Measurements from ENCODE around the gene TIGD6.

The TIGD6 gene

DNA sequence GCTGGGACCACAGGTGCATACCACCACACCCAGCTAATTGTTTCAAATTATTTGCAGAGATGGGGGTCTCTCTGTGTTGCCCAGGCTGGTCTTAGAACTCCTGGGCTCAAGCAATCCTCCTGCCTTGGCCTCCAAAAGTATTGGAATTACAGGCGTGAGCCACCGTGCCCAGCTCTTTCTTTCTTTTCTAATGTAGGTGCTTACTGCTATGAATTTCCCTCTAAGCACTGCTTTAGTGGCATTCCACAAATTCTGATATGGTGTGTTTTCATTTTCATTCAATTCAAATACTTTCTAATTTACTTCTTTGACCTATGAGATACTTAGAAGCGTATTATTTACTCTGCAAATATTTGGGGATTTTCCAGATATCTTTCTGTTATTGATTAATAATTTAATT, 15.0 kb upstream of the TIGD6 start:
- DNase-seq = no peak

DNA sequence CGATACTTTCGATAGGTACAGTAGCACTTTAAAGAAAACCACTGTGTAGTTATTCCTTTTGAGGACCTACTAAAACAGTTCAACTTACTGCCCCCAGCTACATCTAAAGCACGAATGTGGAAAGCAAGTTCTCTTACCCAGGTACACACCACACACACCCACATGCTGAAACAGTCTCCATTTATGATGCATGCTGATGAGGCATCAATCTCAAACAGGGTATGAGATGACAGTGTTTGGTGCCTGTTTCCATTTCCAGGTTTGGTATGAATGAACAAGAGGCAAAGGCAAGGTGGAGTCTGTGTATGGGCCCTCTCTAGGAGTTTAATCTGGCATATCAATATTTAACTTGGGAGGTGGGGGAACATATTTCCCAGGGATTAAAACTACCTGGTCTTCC, 14.0 kb upstream of the TIGD6 start:
- DNase-seq = no peak

DNA sequence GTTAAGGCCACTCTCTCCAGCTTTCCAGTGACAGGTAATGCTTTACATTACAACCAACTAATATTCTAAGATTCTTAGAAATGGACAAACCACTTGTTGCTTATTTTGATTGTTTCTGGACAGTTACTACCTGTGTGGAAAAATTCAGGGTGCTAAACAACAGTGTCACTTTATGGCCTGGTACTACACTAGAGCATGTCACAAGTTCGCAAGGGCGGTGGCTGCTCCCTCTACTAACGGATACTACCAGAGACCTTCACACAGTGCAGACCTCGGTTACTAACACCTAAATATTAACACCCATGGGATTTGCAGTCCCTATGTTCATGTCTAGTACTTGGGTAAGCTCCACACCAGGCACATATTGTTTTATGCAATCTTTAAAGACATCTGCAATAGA, 13.5 kb upstream of the TIGD6 start:
- DNase-seq = no peak

DNA sequence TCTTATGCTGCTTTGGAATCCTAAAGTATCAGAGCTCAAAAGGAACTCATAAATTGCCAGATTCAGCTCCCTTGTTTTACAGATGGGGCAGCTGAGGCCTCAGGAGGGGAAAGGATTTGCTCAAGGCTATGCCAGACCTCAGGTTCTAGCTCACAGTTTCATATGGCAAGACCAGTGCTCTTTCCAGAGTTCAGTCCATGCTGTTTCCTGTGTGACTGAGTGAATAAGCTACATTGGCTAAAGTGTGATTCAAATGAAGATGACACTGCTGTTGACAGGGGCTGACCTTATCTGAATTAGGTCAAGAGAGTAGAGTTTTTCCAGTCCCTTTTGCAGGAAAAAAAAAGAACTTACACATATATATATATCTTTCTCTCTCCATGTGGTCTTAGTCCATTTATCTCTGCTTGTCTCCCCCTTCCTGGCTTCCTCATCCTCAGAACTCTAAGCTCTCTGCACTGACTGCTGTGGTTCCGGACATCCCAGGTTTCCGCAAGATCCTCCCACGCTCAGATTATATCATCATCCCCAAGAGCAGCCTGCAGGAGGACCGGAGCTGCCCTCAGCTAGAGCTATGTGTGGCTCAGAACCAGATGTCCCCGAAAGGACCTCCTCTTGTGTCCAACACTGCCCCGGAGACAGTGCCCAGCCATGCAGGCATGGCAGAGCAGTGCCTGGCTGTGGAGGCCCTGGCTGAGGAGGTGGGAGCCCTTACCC, 9.4 kb upstream of the TIGD6 start:
- no peak for DNase-seq

DNA sequence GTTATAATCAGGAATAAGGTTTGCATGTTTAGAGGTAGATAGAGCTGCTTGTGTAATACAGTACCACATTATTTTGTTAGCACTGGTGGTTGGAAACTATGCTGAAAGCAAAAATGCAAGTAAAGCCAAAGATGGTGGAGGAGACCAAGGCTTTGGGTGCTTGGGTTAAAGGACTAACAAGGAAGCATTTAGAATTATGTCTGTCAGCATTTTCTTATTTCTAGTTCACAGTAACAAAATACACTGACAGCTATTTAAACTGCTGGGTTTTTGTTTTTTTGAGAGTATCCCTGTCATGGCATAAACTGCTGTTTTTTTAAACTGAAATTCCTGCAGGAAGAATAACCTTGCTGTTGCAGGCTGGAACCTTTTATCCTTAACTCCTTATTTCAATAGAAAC, 6.6 kb upstream of the TIGD6 start:
- no peak for DNase-seq

DNA sequence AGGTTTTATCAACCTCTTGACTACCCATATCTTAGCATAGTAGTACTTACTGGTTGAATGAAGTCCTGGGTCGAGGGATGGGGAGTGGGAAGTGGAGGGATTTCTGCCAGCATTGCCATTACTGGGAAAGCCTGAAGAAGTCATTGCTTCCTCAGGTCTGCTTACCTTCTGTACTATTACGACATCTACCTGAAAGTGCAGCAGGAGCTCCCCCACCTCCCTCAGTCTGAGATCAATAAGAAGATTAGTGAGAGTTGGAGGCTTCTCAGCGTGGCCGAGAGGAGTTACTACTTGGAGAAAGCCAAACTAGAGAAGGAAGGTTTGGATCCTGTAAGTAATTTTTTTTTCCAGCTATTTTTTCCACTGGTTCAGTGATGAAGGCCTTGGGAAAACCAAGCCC, 5.9 kb upstream of the TIGD6 start:
- no peak for DNase-seq

DNA sequence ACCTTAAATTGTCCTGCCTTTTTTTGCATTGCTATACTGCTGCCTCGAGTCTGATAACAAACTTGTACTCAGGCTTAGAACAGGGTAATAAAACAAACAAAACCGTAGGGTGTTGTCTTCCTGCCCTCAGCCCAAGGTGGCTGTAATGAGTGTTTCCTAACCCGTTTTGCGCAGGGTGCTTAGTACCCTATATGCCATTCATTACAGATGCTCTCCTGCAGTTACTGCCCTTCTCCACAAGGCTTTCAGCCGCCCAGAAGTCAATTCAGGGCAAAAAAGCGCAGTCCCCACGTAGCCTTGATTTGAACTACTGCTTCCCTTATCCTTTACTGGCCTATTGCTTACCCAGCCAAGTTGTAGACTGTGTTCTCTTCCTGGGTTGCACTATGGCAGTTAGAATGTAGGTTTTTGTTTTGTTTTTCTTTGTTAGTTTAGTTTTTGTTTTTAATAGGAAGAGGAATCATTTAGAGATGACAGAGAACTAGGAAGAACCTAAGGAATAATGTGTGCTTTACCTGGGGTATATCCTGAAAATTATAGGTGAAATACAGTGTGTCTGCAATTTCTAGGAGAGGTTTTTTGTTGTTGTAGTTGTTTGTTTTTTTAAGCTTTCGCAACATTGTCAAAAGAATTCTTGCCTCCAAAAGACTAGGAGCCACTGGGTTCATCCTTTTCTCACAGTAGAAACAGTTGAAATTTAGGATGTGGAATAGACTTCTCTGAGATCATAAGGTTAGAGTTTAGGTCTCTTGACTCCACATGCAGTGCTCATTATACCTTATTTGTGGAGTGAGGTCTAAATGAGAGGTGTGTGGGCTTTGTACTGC, 1.4 kb upstream of the TIGD6 start:
- DNase-seq = peak; percentile 37

DNA sequence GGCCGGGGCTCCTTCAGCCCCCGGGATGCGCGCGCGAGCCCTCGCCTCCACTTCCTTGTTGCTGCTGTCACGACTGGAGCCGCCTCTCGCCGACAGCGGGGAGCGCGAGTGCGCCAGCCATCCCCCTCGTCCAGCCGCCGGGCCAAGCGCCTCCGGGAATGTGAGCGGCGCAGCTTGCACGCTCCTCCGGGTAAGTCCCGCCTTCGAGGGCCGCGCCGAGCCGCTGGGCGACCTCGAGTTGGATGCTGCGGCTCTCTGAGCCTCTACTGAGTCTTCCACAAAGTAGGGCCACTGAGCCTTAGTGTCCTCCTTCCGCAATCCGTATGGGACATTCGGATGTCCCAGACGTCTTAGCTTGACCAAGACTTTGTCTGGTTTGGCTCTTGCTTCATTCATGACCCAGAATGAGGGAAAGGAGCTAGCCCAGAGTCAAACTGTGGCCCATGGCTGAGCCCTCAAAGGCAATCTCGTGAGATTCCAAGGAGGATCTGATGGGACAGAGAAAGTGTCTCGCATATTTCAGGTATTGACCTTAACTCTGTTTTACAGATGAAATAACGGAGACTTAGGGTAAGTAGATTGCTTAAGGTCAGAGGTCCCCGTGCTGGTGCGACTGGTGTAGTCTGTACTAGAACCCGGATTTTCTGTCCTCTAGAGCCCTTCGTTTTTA, 671 bp upstream of the TIGD6 start:
- no peak for DNase-seq

DNA sequence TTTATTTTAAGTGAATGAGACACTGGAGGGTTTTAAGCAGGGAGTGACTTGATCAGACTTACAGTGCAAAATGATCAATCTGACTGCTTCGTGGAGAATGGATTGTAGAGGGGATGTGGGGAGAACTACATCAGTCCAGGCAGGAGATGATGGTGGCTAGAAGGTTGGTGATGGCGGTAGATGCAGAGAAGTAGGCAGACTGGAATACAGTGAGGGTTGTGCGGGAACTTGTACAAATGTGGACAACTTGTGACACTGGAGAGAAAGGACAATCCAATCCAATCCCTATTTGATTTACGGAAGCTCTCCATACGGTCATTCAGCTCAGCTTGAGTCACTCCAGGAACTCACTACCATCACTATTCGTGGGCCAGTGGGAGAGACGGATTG, 593 bp downstream of the TIGD6 start:
- no peak for DNase-seq

DNA sequence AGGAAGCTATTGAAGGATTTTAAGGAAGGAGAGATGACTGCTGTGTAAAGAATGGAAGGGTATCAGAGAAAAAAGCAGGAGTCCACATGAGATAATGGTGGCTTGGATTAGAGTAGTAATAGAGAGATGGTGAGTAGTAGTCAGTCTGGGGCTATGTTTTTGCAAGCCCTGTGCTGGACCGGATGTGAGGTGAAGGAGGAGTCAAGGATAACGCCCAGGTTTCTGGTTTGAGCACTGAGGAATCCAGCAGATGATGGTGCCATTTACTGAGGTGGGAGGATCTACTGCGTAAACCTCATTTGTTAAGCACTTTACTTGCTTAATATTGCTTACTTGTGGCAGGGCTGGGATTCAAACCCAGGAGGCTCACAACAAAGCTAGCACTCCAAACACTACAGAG, 1.1 kb downstream of the TIGD6 start:
- no peak for DNase-seq

DNA sequence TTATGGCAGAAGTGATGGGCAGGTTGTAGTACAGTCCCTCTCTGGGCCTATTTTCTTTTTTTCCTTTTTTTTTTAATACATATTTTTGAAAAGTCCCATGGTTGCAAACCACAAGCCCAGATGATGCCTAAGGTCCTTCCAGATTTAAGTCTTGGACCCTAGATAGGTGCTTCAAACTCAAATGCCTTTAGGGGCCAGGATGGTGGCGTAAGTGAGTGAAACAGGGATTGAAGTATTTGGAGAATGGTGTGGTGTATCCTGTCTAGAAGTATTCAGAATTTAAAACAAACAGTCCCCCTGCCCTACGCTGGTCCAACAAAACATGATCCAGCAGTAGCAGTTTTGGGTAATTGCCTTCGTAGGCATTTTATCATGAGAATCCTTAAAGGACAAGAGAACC, 2.2 kb downstream of the TIGD6 start:
- no peak for DNase-seq

DNA sequence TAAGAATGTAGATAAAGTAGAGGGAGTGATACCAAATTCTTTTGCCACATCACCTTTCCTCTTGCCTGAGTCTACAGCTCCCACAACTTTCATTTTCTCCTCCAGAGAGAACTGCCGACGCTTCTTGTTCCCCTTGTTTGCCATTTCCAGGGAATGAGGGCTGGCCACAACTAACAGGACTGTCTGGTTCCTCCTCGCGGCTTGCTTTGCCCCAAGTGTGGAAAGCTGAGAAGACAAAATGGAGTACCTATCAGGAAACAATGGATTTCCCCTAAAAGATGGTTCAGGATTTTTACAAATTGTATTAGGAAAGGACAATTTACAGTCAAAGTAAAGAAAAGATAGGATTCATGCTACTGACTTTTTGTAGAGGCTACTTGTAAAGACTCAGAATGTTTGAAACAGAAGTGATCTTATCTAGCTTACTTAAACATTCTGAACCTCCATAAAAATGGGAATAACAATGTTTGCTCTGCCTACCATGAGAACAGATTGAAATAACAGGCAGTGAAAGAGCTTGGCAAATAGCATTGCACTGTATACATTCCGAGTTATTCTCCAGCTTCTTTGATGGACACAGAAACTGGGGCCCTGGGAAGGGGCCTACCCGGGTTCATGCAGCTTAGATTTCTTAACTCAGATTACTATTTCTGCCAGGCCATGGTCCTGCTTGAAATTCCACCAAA, 4.1 kb downstream of the TIGD6 start:
- no peak for DNase-seq

DNA sequence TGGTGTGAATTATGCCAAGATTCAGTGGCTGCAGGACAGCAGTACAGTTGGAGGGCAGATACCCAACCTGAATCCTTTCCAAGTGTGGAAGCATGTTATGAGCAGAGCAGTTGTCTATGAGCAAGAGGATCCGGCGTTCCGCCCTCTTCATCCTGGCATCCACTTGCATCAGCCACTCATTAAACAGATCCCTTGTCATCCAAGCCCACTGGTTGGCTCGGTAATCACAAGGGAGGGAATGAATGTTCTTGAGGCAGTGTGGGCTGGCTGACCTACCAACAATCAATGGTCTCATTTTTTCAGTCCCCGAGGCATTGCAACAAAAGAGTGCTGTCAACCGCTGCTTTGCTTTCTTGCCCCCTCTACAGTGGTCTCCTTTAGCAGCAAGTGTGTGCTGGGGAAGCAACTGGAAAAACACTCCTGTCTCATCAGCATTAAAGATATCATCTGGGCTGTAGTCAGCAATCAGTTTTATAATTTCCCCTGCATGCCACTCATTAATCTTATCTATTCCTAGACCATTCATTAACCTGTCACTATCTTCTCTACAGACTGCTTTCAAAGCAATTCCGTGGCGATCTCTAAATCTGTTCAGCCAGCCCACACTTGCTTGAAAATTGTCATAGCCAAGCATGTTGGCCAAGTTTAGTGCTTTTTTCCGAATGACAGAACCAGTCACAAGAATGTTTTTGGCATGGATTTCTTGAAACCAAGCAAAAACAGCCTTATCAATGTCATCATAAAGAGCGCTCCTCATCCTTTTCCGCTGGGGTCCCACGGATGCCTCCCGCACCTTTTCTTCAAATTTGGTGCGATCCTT, 4.9 kb downstream of the TIGD6 start:
- DNase-seq = no peak

DNA sequence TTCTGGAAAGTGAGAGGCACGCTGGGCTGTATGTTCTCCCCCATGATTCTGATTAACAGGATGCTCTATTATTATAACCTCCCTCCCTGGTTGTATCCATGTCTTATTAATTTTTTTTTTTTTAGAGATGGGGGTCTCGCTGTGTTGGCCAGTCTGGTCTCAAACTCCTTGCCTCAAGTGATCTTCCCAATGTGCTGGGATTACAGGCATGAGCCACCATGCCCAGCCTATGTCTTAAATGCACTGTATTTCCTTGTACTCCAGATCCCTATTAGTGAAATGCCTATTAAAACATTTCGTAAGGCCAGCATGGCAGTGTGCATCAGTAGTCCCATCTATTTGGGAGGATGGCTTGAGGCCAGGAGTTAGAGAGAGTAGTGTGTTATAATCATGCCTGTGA, 7.0 kb downstream of the TIGD6 start:
- no peak for DNase-seq

DNA sequence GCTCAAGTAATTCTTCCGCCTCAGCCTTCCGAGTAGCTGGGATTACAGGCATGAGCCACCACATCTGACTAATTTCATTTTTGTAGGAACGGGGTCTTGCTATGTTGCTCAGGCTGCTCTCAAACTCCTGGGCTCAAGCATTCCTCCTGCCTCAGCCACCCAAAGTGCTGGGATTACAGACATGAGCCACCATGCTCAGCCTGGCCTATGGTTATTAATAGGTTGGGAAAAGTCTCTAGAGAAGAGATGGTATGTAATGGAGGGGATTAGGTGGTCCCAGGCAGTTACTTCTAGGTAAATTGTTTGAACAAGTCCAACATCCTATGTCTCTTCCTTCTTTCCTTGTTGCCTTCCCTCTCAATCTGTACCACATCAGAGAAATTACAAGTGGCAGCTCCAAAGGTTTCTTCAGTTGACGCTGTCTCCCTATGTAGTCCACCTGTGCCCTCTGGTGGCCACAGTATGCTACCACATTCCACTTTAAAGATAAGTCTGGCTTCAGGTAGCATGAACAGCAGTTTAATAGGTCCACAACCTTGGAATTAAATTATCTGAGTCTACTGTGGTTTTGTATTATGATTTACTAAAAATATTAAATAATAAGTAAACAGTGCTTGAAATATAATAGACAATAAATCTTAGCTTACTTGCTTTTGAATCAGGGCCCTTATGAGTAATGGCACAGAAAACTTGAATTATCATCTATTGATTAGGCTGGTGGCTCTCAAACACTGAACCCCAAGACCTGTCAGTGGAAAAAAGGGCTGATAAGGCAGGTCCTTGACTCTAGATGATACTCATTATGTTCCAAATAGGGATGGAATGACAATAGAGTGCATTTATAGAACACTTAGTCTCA, 9.7 kb downstream of the TIGD6 start:
- DNase-seq = peak; percentile 56

DNA sequence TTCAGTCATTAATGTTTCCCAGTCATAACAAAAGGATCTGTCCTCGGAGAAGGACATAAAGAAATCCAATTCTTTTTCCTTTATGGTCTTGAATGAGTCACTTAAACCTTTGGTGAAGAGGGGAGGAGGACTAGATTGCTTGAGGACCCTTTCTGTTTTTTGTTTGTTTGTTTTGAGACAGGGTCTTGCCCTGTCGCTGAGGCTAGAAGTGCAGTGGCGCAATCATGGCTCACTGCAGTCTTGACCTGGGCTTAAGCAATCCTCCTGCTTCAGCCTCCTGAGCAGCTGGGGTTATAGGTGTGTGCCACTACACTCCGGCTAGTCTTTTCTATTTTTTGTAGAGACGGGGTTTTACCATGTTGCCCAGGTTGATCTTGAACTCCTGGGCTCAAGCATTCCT, 12.3 kb downstream of the TIGD6 start:
- no peak for DNase-seq

DNA sequence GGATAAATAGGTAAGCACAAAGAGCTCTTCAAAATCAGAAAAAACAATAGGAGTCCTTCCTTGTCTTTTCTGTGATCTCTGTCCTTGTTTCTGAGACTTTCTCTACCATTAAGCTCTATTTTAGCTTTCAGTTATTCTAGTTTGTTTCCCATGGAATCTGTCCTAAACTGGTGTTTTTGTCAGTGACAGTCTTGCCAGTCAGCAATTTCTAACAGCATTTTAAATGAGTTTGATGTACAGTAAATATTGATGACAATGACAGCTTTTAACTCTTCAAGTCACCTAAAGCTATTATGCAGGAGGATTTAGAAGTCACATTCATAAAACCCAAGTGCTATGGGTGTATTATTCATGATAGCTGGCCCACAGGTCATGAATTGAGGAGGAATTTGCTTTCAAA, 17.9 kb downstream of the TIGD6 start:
- no peak for DNase-seq

DNA sequence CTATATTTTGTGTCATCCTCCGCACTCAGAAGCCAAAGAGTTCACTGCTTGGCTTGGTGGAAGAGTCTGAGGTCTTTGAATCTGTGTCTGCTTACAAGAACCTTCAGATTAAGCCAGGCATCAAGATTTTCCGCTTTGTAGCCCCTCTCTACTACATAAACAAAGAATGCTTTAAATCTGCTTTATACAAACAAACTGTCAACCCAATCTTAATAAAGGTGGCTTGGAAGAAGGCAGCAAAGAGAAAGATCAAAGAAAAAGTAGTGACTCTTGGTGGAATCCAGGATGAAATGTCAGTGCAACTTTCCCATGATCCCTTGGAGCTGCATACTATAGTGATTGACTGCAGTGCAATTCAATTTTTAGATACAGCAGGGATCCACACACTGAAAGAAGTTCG, 19.2 kb downstream of the TIGD6 start:
- no peak for DNase-seq

DNA sequence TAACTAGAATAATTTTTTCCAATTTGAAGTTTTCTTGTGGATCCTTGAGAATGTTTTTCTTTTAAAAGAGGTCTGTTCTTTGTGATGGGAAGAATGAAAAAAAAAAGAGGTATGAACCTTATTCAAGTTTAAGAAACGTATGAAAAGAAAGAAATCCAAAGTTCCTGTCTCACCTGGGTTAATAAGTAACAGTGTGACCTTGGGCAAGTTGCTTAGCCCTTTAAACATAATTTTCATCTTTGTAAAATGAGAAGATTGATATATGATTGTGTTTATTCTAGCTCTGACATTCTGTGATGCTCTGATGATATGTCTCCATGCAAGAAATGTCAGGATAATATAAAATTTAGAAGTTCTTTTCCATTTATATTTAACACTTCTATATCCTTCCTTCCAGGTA, 20.6 kb downstream of the TIGD6 start:
- DNase-seq = no peak

DNA sequence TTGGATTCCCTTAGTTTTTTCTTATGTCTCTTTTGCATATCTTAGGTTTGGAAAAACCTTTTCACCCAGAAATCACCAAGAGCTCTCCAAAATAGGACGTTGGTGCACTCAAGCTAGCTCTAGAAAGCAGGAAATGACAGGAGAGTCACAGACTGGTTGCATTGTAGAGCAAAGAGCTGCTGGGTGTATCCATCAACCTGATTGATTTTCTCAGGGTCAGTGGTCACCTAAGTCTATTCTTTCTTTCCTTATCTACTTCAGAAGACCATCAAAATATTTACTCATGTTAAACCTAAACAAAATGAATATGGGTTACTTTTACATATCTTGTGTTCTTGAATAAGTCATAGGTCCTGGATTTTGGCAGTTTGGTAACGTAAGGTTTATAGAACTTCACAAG, 25.0 kb downstream of the TIGD6 start:
- DNase-seq = no peak

DNA sequence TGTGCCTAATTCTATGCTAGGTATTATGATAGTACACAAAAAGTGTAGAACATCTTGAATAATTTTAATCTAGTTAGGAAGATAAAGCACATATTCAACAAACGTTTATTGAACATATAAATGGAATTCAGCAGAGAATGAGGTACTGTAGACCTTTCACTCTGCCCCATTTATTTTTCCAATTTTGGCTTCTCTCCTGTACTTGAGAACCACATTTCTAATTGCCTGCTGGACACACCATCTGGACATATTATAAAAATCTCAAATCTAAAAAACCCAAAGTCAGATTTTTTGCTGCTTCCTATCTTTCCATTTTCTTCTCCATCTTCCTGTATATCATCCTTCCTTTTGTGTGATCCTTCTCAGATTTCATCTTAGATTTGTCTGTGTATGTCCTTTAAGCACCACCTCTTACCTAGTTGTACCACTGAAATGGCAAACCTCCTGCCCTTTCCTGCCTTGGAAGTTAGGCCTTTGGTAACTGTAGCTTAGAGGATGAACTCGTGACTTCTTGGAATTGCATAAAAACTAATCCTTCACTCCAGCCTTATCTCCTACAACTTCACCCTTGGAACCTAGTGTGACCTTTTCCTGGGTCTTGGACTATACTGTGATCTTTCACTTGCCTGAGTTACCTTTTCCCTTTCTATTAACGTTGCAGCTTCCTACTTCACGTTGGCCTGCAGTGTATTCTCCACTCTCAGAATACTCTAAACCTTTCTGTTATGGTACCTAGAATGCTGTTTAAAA, 31.1 kb downstream of the TIGD6 start:
- no peak for DNase-seq
